Measurements from ENCODE around the gene SMARCAL1. TPM values are rescaled to one million over a fixed set of nuclear protein-coding genes. Genes with fewer than 3 reads are reported as not detected.

Gene SMARCAL1
- total and polyA plus RNA-seq, 12 donors, result 8.2 to 28.9 (median 21.1) TPM

GRCh38 chr2:216478151-216478550 lies 65.9 kb downstream of the SMARCAL1 start:
- Histone ChIP-seq H3K9me3 (replicated peaks in 1 of 3) (no peaks in the 10 kb centered on the region), H3K4me3 (no peak overlapping the region), H3K4me1 (replicated peaks in 1 of 2) (no peaks in the 10 kb centered on the region), H3K36me3 (replicated peaks in 1 of 2) (peaks cover 0 to 39% of the 10 kb centered on the region in 2 donors), H3K27ac (no peak overlapping the region), H3K27me3 (no peaks in the 10 kb centered on the region)
- 77 to 100% (median 83%) methylated on average over 1 to 3 of the region's 3 CpGs for WGBS, 4 donors
- TF ChIP-seq, protein P1, sequence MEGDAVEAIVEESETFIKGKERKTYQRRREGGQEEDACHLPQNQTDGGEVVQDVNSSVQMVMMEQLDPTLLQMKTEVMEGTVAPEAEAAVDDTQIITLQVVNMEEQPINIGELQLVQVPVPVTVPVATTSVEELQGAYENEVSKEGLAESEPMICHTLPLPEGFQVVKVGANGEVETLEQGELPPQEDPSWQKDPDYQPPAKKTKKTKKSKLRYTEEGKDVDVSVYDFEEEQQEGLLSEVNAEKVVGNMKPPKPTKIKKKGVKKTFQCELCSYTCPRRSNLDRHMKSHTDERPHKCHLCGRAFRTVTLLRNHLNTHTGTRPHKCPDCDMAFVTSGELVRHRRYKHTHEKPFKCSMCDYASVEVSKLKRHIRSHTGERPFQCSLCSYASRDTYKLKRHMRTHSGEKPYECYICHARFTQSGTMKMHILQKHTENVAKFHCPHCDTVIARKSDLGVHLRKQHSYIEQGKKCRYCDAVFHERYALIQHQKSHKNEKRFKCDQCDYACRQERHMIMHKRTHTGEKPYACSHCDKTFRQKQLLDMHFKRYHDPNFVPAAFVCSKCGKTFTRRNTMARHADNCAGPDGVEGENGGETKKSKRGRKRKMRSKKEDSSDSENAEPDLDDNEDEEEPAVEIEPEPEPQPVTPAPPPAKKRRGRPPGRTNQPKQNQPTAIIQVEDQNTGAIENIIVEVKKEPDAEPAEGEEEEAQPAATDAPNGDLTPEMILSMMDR (IDR thresholded peaks at IDR 0.05), result no peak
- no peak for TF ChIP-seq POLR2A (IDR thresholded peaks at IDR 0.05)
- peak in 1 of 7 donors; percentile 20 for DNase-seq
- intact Hi-C loops (cut with DNase I), result no loop called here

GRCh38 chr2:216478791-216479190 lies 66.5 kb downstream of the SMARCAL1 start:
- Histone ChIP-seq H3K36me3 (replicated peaks in 1 of 2) (peaks cover 0 to 43% of the 10 kb centered on the region in 2 donors), H3K27ac (no peak overlapping the region), H3K4me1 (replicated peaks in 1 of 2) (no peaks in the 10 kb centered on the region), H3K4me3 (no peak overlapping the region), H3K27me3 (no peaks in the 10 kb centered on the region), H3K9me3 (replicated peaks in 1 of 3) (no peaks in the 10 kb centered on the region)
- no peak for TF ChIP-seq POLR2A (IDR thresholded peaks at IDR 0.05)
- TF ChIP-seq, protein P1 (IDR thresholded peaks at IDR 0.05), result no peak
- no peak for DNase-seq
- WGBS, 4 donors, result 87 to 100% (median 92%) methylated on average over 1 of the region's 1 CpG
- intact Hi-C loops (cut with DNase I), result no loop called here

- WGBS, 4 donors, result 83 to 89% (median 85%) methylated on average over 3 of the region's 3 CpGs
- no peak for TF ChIP-seq POLR2A (IDR thresholded peaks at IDR 0.05)
- TF ChIP-seq, protein P1 (IDR thresholded peaks at IDR 0.05), result no peak
- no peaks in the 10 kb centered on the region for H3K27me3 ChIP-seq
Measured at GRCh38 chr2:216480221-216480620, 67.9 kb downstream of the SMARCAL1 start.

DNA sequence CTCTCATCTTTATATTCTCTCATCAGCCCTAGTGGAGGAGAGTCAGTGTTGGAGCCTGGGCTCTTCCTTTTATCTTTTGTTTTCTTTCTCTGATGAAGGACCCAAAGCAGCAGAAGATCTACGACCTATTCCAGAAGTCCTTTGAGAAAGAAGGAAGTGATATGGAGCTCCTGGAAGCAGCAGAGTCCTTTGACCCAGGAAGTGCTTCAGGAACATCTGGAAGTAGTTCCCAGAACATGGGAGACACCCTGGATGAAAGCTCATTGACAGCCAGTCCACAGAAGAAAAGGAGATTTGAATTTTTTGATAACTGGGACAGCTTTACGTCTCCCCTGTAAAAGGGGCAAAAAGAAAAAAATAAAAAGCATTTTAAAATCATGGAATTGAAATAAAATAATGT lies 70.4 kb downstream of the SMARCAL1 start:
- no peak overlapping the region for H3K27ac ChIP-seq
- no peak overlapping the region for H3K4me3 ChIP-seq
- H3K9me3 ChIP-seq (replicated peaks in 1 of 3), result no peaks in the 10 kb centered on the region
- intact Hi-C loops (cut with DNase I), result no loop called here
- DNase-seq, result no peak
- peaks cover 0 to 39% of the 10 kb centered on the region in 2 donors for H3K36me3 ChIP-seq (replicated peaks in 1 of 2)
- H3K4me1 ChIP-seq (replicated peaks in 1 of 2), result no peaks in the 10 kb centered on the region
- 80 to 93% (median 90%) methylated on average over 2 of the region's 2 CpGs for WGBS, 4 donors
- no peaks in the 10 kb centered on the region for H3K27me3 ChIP-seq
- TF ChIP-seq, protein P1 (IDR thresholded peaks at IDR 0.05), result no peak
- no peak for TF ChIP-seq POLR2A (IDR thresholded peaks at IDR 0.05)

More at GRCh38 chr2:216480221-216480620, 67.9 kb downstream of the SMARCAL1 start:
- Histone ChIP-seq H3K9me3 (replicated peaks in 1 of 3) (no peaks in the 10 kb centered on the region), H3K4me1 (replicated peaks in 1 of 2) (no peaks in the 10 kb centered on the region), H3K27ac (no peak overlapping the region), H3K4me3 (no peak overlapping the region), H3K36me3 (replicated peaks in 1 of 2) (peaks cover 0 to 43% of the 10 kb centered on the region in 2 donors)
- intact Hi-C loops (cut with DNase I), result no loop called here
- DNase-seq, result no peak
